Measurements from ENCODE around the gene LGALS8. TPM values are rescaled to one million over a fixed set of nuclear protein-coding genes. Genes with fewer than 3 reads are reported as not detected.
"Not testable (repeated sequence)": the region's sequence is repeated elsewhere in the genome, so short reads cannot be mapped to it uniquely, and the experiment has no call there.

LGALS8 gene
- total RNA-seq, 1 experiment from 2014 or later: 221 TPM

DNA sequence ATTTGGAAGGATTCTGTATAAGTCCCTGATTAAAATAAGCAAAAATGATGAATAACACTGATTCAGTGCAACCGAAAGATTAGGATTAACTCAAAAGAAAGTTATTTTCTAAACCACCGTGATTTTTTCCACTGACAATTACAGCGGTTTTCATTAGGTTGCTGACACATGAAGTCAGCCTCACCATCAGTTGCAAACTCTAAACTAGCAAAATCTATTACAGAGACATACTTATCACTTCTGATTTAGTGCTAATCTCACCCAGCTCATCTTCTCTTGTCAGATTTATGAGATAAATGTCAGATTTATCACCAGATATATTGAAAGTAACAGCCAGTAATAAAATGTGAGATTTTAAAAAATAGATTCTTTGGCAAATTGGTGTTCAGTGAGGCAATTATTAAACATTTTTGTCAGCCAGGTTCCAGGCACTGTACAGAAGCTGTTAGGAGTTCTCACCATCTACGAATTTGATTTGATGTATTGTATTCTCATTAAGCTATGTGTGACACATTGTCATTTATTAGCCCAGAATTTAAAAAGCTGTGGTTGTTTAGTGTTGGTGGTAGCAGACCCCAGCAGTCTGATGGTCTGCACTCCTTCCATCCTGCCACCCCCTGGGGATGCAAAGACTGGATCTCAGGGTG lies 37.3 kb upstream of the LGALS8 start:
- no TSS peak for BruUV-seq (replicated peaks)
- no peak for ATAC-seq
- Histone ChIP-seq H3K36me3 (ENCODE audit: control insufficient read depth, insufficient read depth, low read length) (peaks cover 5% of the 10 kb centered on the region; the same call in 1 of the 2 replicates), H3K4me1 (ENCODE audit: control insufficient read depth, insufficient read depth, low read length) (peaks cover 26% of the 10 kb centered on the region), H3K27me3 (ENCODE audit: control insufficient read depth, insufficient read depth, low read length) (no peaks in the 10 kb centered on the region), H3K4me3 (ENCODE audit: low read depth in 2 of 2, low read length in 2 of 2) (no peak overlapping the region), H3K9me3 (ENCODE audit: control insufficient read depth, insufficient read depth, low read depth, low read length) (no peaks in the 10 kb centered on the region), H3K27ac (ENCODE audit: low read length) (peak overlapping the region; percentile 77)
- in situ Hi-C loops (cut with HindIII; ENCODE audit: low pct_unique_long_range_greater_than_20kb, low sequenced_read_pairs): loop anchor here (10.0 kb wide), 1 partner anchor 142 kb away; no protein-coding TSS in a partner anchor
- intact Hi-C loops (cut with micrococcal nuclease; ENCODE audit: unreplicated experiment): no loop called here
- POLR2A ChIA-PET: interaction anchor here (1.3 kb wide), 1 partner anchor 9 kb away, joined by 5 read pairs; no protein-coding TSS in a partner anchor
- TF ChIP-seq POLR2AphosphoS5 (IDR thresholded peaks at IDR 0.05; ENCODE audit: low read depth, low read length) (no peak), SIN3A (IDR thresholded peaks at IDR 0.05; ENCODE audit: borderline replicate concordance, insufficient read depth, low read depth, low read length) (no peak), REST (IDR thresholded peaks at IDR 0.05; ENCODE audit: insufficient read depth in 1 of 2, low read depth in 2 of 2, low read length in 1 of 2) (no peak), CTCF (IDR thresholded peaks at IDR 0.05) (no peak), TCF7L2 (IDR thresholded peaks at IDR 0.05; ENCODE audit: low read depth, low read length) (no peak)
- DNase-seq (ENCODE audit: low read depth, low spot score): no peak
- CTCF ChIA-PET: no interaction called here

GRCh38 chr1:236489161-236489560 lies 34.6 kb upstream of the LGALS8 start:
- intact Hi-C loops (cut with micrococcal nuclease; ENCODE audit: unreplicated experiment); CTCF ChIA-PET; H3K27me3 ChIP-seq (ENCODE audit: control insufficient read depth, insufficient read depth, low read length); DNase-seq (ENCODE audit: low read depth, low spot score); H3K9me3 ChIP-seq (ENCODE audit: control insufficient read depth, insufficient read depth, low read depth, low read length); H3K4me3 ChIP-seq (ENCODE audit: low read depth in 2 of 2, low read length in 2 of 2); H3K36me3 ChIP-seq (ENCODE audit: control insufficient read depth, insufficient read depth, low read length); BruUV-seq (replicated peaks); ATAC-seq: not testable (repeated sequence)
- peaks cover 31% of the 10 kb centered on the region for H3K4me1 ChIP-seq (ENCODE audit: control insufficient read depth, insufficient read depth, low read length)
- POLR2A ChIA-PET: interaction anchor here (0.6 kb wide), 2 partner anchors 39 to 235 kb away, joined by 3 read pairs; no protein-coding TSS in a partner anchor
- H3K27ac ChIP-seq (ENCODE audit: low read length): peak overlapping the region; percentile 89
- in situ Hi-C loops (cut with HindIII; ENCODE audit: low pct_unique_long_range_greater_than_20kb, low sequenced_read_pairs): loop anchor here (10.0 kb wide), 1 partner anchor 144 kb away; no protein-coding TSS in a partner anchor
